ENCODE measurements around the gene HES1. TPM values are rescaled to one million over a fixed set of nuclear protein-coding genes. Genes with fewer than 3 reads are reported as not detected.

The HES1 gene
- total and polyA plus RNA-seq, 4 donors, result 28.7 to 58.9 (median 43.8) TPM

DNA sequence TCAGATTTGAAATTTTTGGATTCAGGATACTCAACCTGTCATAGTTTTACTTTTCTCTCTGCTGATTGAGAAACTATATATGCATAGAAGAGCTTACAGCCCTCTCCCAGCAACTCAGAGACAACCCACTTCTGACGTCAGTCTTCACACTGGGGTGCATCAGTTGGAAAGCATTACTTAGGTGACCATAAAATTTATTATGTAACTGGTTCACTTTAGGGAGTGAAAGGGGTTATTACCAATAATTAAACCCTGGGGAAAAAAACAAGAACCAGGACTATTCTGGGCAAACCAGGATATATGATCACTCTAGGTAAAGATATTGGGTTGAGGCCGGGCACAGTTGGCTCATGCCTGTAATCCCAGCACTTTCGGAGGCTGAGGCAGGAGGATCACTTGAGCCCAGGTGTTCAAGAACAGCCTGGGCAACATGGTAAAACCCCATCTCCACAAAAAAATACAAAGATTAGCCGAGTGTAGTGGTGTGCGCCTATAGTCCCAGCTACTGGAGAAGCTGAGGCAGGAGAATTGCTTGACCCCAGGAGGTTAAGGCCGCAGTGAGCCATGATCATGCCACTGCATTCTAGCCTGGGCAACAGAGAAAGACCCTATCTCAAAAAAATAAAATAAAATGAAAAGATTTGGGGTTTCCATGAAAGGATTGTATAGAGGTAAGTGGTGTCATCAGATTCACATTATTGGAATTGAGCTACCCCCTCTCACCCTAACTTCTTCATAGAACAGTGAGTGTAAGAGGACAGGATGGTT lies 27.1 kb downstream of the HES1 start:
- peaks cover 13% of the 10 kb centered on the region for H3K27me3 ChIP-seq (ENCODE audit: control insufficient read depth, insufficient read depth, low read length)
- peaks cover 29% of the 10 kb centered on the region for H3K4me1 ChIP-seq (ENCODE audit: control insufficient read depth, insufficient read depth, low read length)
- DNase-seq (ENCODE audit: low read depth in 4 of 6, low spot score in 6 of 6), result no peak
- H3K9me3 ChIP-seq (ENCODE audit: control insufficient read depth, insufficient read depth, low read length), result no peaks in the 10 kb centered on the region
- no peaks in the 10 kb centered on the region for H3K36me3 ChIP-seq (ENCODE audit: control insufficient read depth, insufficient read depth, low read length)
- H3K27ac ChIP-seq (ENCODE audit: low read depth, low read length), result no peak overlapping the region
- WGBS (ENCODE audit: insufficient coverage), result 100% methylated on average over 4 of the region's 6 CpGs
- H3K4me3 ChIP-seq (ENCODE audit: low read depth, low read length), result no peak overlapping the region

DNA sequence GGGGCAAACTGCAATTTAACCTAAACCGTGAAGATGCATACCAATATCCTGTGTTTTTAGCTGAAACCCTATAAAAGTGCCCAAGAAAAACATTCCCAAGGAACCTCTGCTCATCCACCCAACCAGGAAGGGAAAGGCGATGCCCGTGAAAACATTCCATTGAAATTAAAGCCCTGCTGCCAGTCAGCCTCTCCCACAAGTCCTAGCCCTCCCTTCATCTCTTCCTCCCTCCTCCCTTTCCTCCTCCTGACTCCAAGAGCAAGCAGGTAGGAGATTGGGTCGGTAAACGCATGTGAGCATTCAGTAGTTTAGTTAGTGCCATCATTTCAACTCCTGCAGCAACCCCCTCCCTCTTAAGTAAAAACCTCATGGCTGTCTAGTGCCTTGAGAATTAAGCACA lies 27.7 kb downstream of the HES1 start:
- no peaks in the 10 kb centered on the region for H3K36me3 ChIP-seq (ENCODE audit: control insufficient read depth, insufficient read depth, low read length)
- no peaks in the 10 kb centered on the region for H3K9me3 ChIP-seq (ENCODE audit: control insufficient read depth, insufficient read depth, low read length)
- H3K4me3 ChIP-seq (ENCODE audit: low read depth, low read length), result no peak overlapping the region
- peaks cover 29% of the 10 kb centered on the region for H3K4me1 ChIP-seq (ENCODE audit: control insufficient read depth, insufficient read depth, low read length)
- DNase-seq (ENCODE audit: low read depth in 4 of 6, low spot score in 6 of 6), result no peak
- no peak overlapping the region for H3K27ac ChIP-seq (ENCODE audit: low read depth, low read length)
- WGBS (ENCODE audit: insufficient coverage), result 63% methylated on average over 5 of the region's 5 CpGs
- peaks cover 16% of the 10 kb centered on the region for H3K27me3 ChIP-seq (ENCODE audit: control insufficient read depth, insufficient read depth, low read length)

DNA sequence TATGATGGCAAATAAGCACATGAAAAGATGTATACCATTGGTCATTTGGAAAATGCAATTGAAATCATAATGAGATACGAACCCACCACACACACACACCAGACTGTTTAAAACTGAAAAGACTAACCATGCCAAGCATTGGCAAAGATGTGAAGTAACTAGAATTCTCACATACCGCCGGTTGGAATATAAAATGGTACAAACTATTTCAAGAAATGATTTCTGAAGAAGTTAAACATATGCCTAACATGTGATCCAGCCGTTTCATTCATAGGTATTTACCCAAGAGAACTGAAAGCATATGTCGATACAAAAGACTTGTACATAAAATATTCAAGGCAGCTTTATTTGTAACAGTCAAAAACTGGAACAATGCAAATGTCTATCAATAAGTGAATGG lies 28.9 kb downstream of the HES1 start:
- H3K27ac ChIP-seq (ENCODE audit: low read depth, low read length), result no peak overlapping the region

DNA sequence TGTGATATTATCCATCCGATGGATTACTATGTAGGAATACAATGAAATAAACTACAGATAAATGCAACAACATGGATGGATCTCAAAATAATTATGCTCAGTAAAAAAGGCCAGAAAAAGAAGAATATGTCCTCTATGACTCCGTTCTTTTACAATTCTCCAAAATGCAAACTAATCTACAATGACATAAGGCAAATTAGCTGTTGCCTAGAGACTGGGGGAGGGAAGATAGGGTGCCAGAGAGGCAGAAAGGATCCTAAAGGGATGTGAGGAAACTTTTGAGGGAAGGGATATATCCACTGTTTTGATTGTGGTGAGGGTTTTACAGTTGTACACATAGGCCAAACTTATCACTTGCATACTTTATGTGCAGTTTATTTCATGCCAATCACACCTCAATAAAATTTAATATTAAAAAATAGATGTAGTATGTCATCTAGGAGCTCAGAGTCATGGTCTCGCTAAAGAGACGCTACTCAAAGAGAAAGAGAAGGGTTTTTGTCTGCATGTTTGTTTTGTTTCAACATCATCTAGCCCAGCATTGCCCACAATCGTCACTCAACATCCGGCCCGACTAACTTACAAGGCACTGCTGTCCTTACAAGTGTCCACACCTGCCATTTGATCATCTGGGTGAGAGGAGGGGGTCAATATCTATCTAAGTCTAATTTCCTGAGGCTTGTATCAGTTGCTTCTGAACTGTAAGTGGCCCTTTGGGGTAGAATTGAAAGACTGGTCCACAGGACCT lies 29.5 kb downstream of the HES1 start:
- no peak overlapping the region for H3K4me3 ChIP-seq (ENCODE audit: low read depth, low read length)
- no peaks in the 10 kb centered on the region for H3K36me3 ChIP-seq (ENCODE audit: control insufficient read depth, insufficient read depth, low read length)
- H3K27ac ChIP-seq (ENCODE audit: low read depth, low read length), result no peak overlapping the region
- no peaks in the 10 kb centered on the region for H3K9me3 ChIP-seq (ENCODE audit: control insufficient read depth, insufficient read depth, low read length)
- peaks cover 18% of the 10 kb centered on the region for H3K27me3 ChIP-seq (ENCODE audit: control insufficient read depth, insufficient read depth, low read length)
- H3K4me1 ChIP-seq (ENCODE audit: control insufficient read depth, insufficient read depth, low read length), result peaks cover 21% of the 10 kb centered on the region
- peak in 1 of 6 donors; percentile 79 for DNase-seq (ENCODE audit: low read depth in 4 of 6, low spot score in 6 of 6)
- WGBS (ENCODE audit: insufficient coverage), result no CpG with 5 or more reads among the region's 7 CpGs

More for the DNA sequence above, 28.9 kb downstream of the HES1 start:
- peaks cover 27% of the 10 kb centered on the region for H3K4me1 ChIP-seq (ENCODE audit: control insufficient read depth, insufficient read depth, low read length)
- H3K4me3 ChIP-seq (ENCODE audit: low read depth, low read length), result no peak overlapping the region
- WGBS (ENCODE audit: insufficient coverage), result no CpG with 5 or more reads among the region's 5 CpGs
- H3K9me3 ChIP-seq (ENCODE audit: control insufficient read depth, insufficient read depth, low read length), result no peaks in the 10 kb centered on the region
- DNase-seq (ENCODE audit: low read depth in 4 of 6, low spot score in 6 of 6), result peak in 1 of 6 donors; percentile 85
- H3K27me3 ChIP-seq (ENCODE audit: control insufficient read depth, insufficient read depth, low read length), result peaks cover 21% of the 10 kb centered on the region
- H3K36me3 ChIP-seq (ENCODE audit: control insufficient read depth, insufficient read depth, low read length), result no peaks in the 10 kb centered on the region

DNA sequence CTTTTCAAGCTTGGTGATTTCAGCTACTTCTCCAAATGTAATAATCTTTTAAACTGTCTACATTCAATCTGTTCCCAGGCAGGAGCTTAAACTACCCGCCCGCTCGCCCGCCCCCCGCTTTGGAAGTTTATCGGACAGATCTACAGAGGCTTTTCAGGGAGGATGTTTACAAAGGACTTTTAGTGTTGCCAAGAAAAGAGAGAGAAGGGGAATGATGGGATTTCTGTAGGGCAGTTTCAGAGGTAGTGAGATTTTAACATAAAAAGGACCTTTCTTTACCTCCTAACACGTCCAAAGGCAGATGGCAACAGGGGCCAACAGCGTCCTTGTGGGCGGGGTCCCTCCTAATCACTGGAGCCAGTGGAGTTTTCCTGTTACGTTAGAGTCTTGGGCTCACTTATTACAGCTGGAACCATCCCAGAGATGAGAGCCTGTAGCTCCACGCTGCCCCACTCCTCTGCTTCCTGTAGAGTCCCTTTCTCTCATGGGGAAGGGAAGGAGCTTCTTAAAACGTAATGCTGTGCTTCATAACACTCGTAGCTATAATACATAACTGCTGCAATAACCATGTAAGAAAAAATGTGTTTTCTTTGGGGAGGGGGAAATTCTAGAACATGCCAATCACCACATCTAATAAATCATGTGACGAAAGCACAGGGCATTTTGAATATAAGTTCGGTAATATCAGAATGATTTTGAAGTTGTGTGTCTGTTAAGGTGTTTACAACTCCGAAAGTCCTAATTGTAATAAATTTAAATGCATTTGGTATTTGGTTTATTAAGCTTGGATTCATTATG lies 30.9 kb downstream of the HES1 start:
- peak in 1 of 6 donors; percentile 55 for DNase-seq (ENCODE audit: low read depth in 4 of 6, low spot score in 6 of 6)
- peaks cover 7% of the 10 kb centered on the region for H3K4me1 ChIP-seq (ENCODE audit: control insufficient read depth, insufficient read depth, low read length)
- no peaks in the 10 kb centered on the region for H3K9me3 ChIP-seq (ENCODE audit: control insufficient read depth, insufficient read depth, low read length)
- H3K4me3 ChIP-seq (ENCODE audit: low read depth, low read length), result no peak overlapping the region
- H3K27me3 ChIP-seq (ENCODE audit: control insufficient read depth, insufficient read depth, low read length), result peaks cover 17% of the 10 kb centered on the region
- WGBS (ENCODE audit: insufficient coverage), result no CpG with 5 or more reads among the region's 16 CpGs
- no peaks in the 10 kb centered on the region for H3K36me3 ChIP-seq (ENCODE audit: control insufficient read depth, insufficient read depth, low read length)
- H3K27ac ChIP-seq (ENCODE audit: low read depth, low read length), result peak overlapping the region; percentile 25

DNA sequence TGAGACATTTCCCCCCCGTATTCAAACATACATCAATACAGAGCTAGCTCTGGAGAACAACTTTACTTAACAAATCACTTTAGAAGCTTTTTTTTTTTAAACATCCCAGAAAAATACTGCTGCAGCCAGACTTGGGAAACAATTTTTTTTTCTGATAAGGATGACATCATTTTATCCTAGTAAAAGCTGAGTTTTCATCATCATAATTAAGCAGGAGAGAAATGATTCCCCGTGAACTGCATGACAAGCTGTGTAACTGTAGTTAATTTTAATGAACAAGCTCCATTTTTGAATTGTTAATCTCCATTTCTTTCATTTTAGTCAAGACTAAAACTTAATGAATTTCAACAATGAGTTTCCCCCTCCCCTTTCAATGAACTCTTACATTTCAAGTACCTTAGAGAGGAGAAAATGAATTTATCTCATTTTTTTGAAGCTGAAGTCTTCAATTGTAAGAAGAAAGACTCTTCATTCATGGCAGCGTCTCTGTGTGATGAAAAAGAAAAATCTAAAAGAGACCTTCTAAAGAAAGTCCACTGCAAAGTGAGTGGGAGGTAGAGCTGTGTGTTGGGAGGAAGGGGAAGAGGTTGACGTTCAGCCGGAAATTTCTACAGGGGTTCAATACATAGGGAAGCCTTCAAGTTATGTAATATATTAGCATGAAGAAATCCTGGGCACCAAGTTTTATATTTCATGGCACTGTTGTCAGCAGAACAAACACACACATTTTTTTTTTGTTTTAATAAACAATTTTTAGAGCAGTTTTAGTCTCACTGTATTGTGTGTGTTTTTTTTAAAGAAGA lies 31.7 kb downstream of the HES1 start:
- Histone ChIP-seq H3K36me3 (ENCODE audit: control insufficient read depth, insufficient read depth, low read length) (no peaks in the 10 kb centered on the region), H3K4me1 (ENCODE audit: control insufficient read depth, insufficient read depth, low read length) (peaks cover 6% of the 10 kb centered on the region), H3K27ac (ENCODE audit: low read depth, low read length) (no peak overlapping the region), H3K4me3 (ENCODE audit: low read depth, low read length) (no peak overlapping the region), H3K27me3 (ENCODE audit: control insufficient read depth, insufficient read depth, low read length) (peaks cover 17% of the 10 kb centered on the region), H3K9me3 (ENCODE audit: control insufficient read depth, insufficient read depth, low read length) (no peaks in the 10 kb centered on the region)
- DNase-seq (ENCODE audit: low read depth in 4 of 6, low spot score in 6 of 6), result peak in 1 of 6 donors; percentile 12
- WGBS (ENCODE audit: insufficient coverage), result 25% methylated on average over 1 of the region's 5 CpGs

DNA sequence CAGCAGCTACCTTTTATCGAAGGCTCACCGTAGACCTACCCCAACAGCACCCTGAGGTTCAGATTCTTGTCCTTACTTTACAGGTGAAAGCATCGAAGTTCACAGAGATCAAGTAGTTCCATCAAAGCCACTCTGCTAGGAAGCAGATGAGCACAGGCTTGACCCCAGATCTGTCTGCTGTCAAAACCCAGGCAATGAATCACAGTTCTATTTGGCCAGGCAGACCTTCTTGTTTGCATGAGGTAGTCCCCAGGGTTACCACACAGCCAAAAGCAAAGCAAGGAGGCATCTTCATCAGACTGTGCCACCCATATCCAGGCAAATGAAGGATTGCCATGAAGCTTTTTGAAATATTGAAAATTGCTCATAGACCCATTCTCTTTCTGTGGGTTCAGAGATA lies 33.0 kb downstream of the HES1 start:
- H3K27me3 ChIP-seq (ENCODE audit: control insufficient read depth, insufficient read depth, low read length), result peaks cover 14% of the 10 kb centered on the region
- DNase-seq (ENCODE audit: low read depth in 4 of 6, low spot score in 6 of 6), result no peak
- no peak overlapping the region for H3K4me3 ChIP-seq (ENCODE audit: low read depth, low read length)
- H3K27ac ChIP-seq (ENCODE audit: low read depth, low read length), result no peak overlapping the region
- H3K9me3 ChIP-seq (ENCODE audit: control insufficient read depth, insufficient read depth, low read length), result no peaks in the 10 kb centered on the region
- no peaks in the 10 kb centered on the region for H3K36me3 ChIP-seq (ENCODE audit: control insufficient read depth, insufficient read depth, low read length)
- peaks cover 6% of the 10 kb centered on the region for H3K4me1 ChIP-seq (ENCODE audit: control insufficient read depth, insufficient read depth, low read length)
- 90% methylated on average over 3 of the region's 3 CpGs for WGBS (ENCODE audit: insufficient coverage)

DNA sequence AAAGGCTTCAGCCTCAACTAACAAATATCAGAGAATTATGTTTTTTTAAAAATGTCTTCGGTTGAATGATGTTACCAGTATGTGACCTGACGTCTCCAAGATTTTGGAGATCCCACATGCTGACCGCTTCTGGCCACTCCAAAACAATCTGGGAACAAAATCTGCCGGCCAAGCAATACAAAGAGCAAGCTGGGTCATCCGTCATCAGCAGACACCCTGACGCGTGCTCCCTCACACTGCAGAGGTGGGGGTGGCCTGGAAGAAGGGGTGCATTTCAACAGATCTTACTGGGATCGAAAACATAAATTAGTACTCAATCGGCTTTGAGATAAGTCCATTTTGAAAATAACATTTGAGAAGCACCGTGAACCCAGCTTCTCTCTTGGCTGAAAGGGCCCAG lies 33.6 kb downstream of the HES1 start:
- DNase-seq (ENCODE audit: low read depth in 4 of 6, low spot score in 6 of 6), result no peak
- H3K27me3 ChIP-seq (ENCODE audit: control insufficient read depth, insufficient read depth, low read length), result peaks cover 14% of the 10 kb centered on the region
- H3K27ac ChIP-seq (ENCODE audit: low read depth, low read length), result no peak overlapping the region
- H3K9me3 ChIP-seq (ENCODE audit: control insufficient read depth, insufficient read depth, low read length), result no peaks in the 10 kb centered on the region
- no peaks in the 10 kb centered on the region for H3K36me3 ChIP-seq (ENCODE audit: control insufficient read depth, insufficient read depth, low read length)
- WGBS (ENCODE audit: insufficient coverage), result 47% methylated on average over 9 of the region's 10 CpGs
- H3K4me1 ChIP-seq (ENCODE audit: control insufficient read depth, insufficient read depth, low read length), result peaks cover 6% of the 10 kb centered on the region
- H3K4me3 ChIP-seq (ENCODE audit: low read depth, low read length), result no peak overlapping the region

DNA sequence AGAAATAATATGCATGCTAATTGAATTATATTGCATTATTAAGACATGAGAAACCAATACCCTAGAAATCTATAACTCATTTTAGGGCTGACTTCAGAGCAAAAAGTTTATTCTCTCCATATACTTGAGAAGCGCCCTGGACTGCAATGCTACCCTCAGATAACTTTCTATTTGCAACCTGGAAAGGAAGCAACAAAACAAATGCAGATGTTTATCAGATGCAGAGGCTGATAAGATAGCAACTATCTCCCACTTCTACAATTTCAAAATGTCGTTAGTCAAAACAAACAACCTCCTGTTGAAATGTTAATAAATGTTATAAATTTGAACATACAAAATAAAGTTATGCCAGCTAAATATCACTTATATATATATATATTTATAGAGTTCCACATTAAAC lies 34.8 kb downstream of the HES1 start:
- Histone ChIP-seq H3K4me3 (ENCODE audit: low read depth, low read length) (no peak overlapping the region), H3K27me3 (ENCODE audit: control insufficient read depth, insufficient read depth, low read length) (peaks cover 15% of the 10 kb centered on the region), H3K36me3 (ENCODE audit: control insufficient read depth, insufficient read depth, low read length) (no peaks in the 10 kb centered on the region), H3K27ac (ENCODE audit: low read depth, low read length) (no peak overlapping the region), H3K4me1 (ENCODE audit: control insufficient read depth, insufficient read depth, low read length) (peaks cover 6% of the 10 kb centered on the region), H3K9me3 (ENCODE audit: control insufficient read depth, insufficient read depth, low read length) (no peaks in the 10 kb centered on the region)
- WGBS (ENCODE audit: insufficient coverage), result no CpG with 5 or more reads among the region's 2 CpGs
- no peak for DNase-seq (ENCODE audit: low read depth in 4 of 6, low spot score in 6 of 6)

All from spinal cord (tissue), 10 donors.